IgD-negative memory B cell (primary cell): ENCODE measurements around the gene SYT9. TPM values are rescaled to one million over a fixed set of nuclear protein-coding genes. Genes with fewer than 3 reads are reported as not detected.

Experiments used
- H3K27ac Mint-ChIP-seq, 3 donors: one replicate each; pipeline ENCODE4 v1.8.0; 2020 to 2022; ENCODE audit warnings: mild to moderate bottlenecking in 3 of 3, mixed read lengths in 3 of 3, moderate library complexity in 1 of 3
- H3K27me3 Mint-ChIP-seq: one replicate; pipeline ENCODE4 v1.8.0; 2021; ENCODE audit warnings: mixed read lengths
- H3K36me3 Mint-ChIP-seq: one replicate; pipeline ENCODE4 v1.8.0; 2020; ENCODE audit warnings: mild to moderate bottlenecking, mixed read lengths
- H3K4me1 Mint-ChIP-seq, 3 donors: one replicate each; pipeline ENCODE4 v1.8.0; 2020 to 2022; ENCODE audit warnings: mixed read lengths in 3 of 3, mild to moderate bottlenecking in 1 of 3
- H3K4me3 Mint-ChIP-seq, 4 donors: one replicate each; pipeline ENCODE4 v1.8.0; 2020 to 2022; ENCODE audit warnings: mild to moderate bottlenecking in 4 of 4, mixed read lengths in 4 of 4, moderate library complexity in 3 of 4
- H3K9me3 Mint-ChIP-seq, 3 donors: one replicate each; pipeline ENCODE4 v1.8.0; 2020 to 2021; ENCODE audit warnings: mixed read lengths in 3 of 3, mild to moderate bottlenecking in 1 of 3
- polyA plus RNA-seq: library from polyadenylated mRNA; unstranded; fragments of 300-500 nt; fragmentation: Illumina TruSeq; gene quantifications from one replicate; pipeline ENCODE4 v1.2.3, GENCODE V29; 2021

Gene SYT9
- polyA plus RNA-seq, 1 donor from 2014 or later = 0.21 TPM

GRCh38 chr11:7256943-7257342 is 5.2 kb downstream of the SYT9 start:
- Mint-ChIP-seq H3K4me1 (peaks cover 0 to 2% (median 1%) of the 10 kb centered on the region in 3 donors), H3K27ac (no peak overlapping the region), H3K4me3 (no peak overlapping the region), H3K36me3 (no peaks in the 10 kb centered on the region), H3K27me3 (peaks cover 28% of the 10 kb centered on the region), H3K9me3 (no peaks in the 10 kb centered on the region)

- Mint-ChIP-seq H3K27ac (no peak overlapping the region), H3K36me3 (no peaks in the 10 kb centered on the region), H3K4me1 (peaks cover 0 to 2% (median 1%) of the 10 kb centered on the region in 3 donors), H3K27me3 (peaks cover 28% of the 10 kb centered on the region), H3K9me3 (no peaks in the 10 kb centered on the region), H3K4me3 (no peak overlapping the region)
Observed at GRCh38 chr11:7257724-7258123, 6.0 kb downstream of the SYT9 start.

DNA sequence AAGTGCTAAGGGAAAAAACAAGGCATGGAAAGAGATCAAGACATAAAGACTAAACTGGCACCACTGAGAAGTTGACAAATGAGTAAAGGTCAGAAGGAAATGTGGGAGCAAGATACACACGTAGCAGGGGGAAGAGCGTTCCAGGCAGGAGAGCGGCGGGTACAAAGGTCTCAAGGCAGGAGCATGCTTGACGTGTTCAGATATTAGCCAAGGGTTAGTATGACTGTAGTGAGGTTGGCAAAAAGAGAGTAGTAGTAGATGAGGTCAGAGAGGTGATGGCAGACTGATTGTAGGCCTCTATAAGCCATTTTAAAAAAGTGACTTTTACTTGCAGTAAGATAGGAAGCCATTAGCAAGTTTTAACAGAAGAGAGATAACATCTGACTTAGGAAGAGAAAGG is 9.9 kb downstream of the SYT9 start:
- Mint-ChIP-seq H3K9me3 (no peaks in the 10 kb centered on the region), H3K4me1 (no peaks in the 10 kb centered on the region), H3K4me3 (no peak overlapping the region), H3K27me3 (peaks cover 8% of the 10 kb centered on the region), H3K27ac (no peak overlapping the region), H3K36me3 (no peaks in the 10 kb centered on the region)

GRCh38 chr11:7262672-7263071 is 11.0 kb downstream of the SYT9 start:
- H3K4me1 Mint-ChIP-seq = no peaks in the 10 kb centered on the region
- no peak overlapping the region for H3K4me3 Mint-ChIP-seq
- no peak overlapping the region for H3K27ac Mint-ChIP-seq
- no peaks in the 10 kb centered on the region for H3K9me3 Mint-ChIP-seq
- H3K27me3 Mint-ChIP-seq = peaks cover 4% of the 10 kb centered on the region
- H3K36me3 Mint-ChIP-seq = no peaks in the 10 kb centered on the region

DNA sequence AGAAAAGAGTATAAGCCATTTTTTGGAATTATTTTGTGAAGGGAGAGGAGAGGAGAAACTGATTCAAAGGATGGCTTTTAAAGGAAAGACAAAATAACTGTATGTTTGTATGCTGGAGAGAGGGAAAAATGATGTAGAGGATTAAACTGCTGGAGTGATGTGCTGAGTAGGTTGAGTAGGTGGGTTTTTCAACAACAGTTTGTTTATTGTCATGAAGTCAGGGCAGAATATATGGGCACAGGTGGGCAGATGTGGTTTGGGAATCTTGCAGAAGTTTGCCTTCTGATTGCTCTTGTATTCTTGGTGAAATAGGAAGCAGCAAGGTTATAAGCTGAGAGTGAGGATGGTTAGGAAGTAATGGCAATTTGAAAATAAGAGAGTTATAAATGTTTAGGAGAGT is 12.1 kb downstream of the SYT9 start:
- Mint-ChIP-seq H3K9me3 (no peaks in the 10 kb centered on the region), H3K27me3 (peaks cover 1% of the 10 kb centered on the region), H3K27ac (no peak overlapping the region), H3K4me1 (no peaks in the 10 kb centered on the region), H3K4me3 (no peak overlapping the region), H3K36me3 (no peaks in the 10 kb centered on the region)

- Mint-ChIP-seq H3K4me1 (no peaks in the 10 kb centered on the region), H3K9me3 (no peaks in the 10 kb centered on the region), H3K36me3 (no peaks in the 10 kb centered on the region), H3K27ac (no peak overlapping the region), H3K27me3 (peaks cover 1% of the 10 kb centered on the region), H3K4me3 (no peak overlapping the region)
Observed at GRCh38 chr11:7268758-7269157, 17.1 kb downstream of the SYT9 start.

- H3K4me3 Mint-ChIP-seq = no peak overlapping the region
- no peaks in the 10 kb centered on the region for H3K36me3 Mint-ChIP-seq
- H3K4me1 Mint-ChIP-seq = peaks cover 0 to 1% (median 0%) of the 10 kb centered on the region in 3 donors
- H3K9me3 Mint-ChIP-seq = no peaks in the 10 kb centered on the region
- H3K27ac Mint-ChIP-seq = no peak overlapping the region
- peaks cover 1% of the 10 kb centered on the region for H3K27me3 Mint-ChIP-seq
Observed at GRCh38 chr11:7270233-7270865, 18.6 kb downstream of the SYT9 start.

DNA sequence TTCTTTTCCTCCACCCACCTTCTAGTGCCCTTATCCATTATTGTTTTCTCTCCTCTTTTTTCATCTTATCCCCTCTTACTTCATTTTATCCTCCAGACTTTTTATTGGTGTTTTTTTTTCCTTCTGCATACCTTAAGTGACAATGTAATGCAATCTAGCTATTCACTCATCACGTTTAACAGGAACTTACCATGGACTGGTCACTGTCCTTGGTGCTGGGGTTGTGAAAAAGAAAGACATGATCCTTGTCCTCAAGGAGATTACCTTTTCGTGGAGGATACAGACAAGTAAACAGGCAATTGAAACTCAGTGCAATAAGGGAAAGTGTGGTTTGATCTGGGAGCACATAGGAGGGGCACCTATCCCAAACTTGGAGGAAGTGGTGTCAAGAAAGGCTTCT is 20.7 kb downstream of the SYT9 start:
- Mint-ChIP-seq H3K4me1 (peaks cover 0 to 1% (median 0%) of the 10 kb centered on the region in 3 donors), H3K4me3 (no peak overlapping the region), H3K36me3 (no peaks in the 10 kb centered on the region), H3K27ac (no peak overlapping the region), H3K27me3 (peaks cover 1% of the 10 kb centered on the region), H3K9me3 (no peaks in the 10 kb centered on the region)

DNA sequence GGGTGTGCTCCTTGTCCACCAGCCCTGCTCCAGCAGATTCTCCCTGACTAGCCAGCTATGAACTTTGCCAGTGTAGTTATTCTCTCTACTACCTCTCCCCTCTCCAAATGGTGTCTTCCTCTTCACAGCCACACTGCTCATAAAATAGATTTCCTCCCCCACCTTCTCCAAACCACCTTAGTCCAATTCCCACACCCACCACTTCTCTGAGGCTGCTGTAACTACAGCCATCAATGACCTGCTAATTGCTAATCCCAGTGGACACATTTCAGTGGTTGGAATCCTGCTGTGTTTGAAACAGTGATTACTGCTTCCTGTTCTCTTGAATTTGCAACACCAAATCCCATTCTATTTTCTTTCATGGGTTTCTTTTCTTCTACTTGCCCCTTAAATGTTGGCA is 23.4 kb downstream of the SYT9 start:
- no peaks in the 10 kb centered on the region for H3K9me3 Mint-ChIP-seq
- H3K36me3 Mint-ChIP-seq = no peaks in the 10 kb centered on the region
- H3K27me3 Mint-ChIP-seq = peaks cover 1% of the 10 kb centered on the region
- no peak overlapping the region for H3K27ac Mint-ChIP-seq
- H3K4me1 Mint-ChIP-seq = peaks cover 0 to 1% (median 0%) of the 10 kb centered on the region in 3 donors
- H3K4me3 Mint-ChIP-seq = no peak overlapping the region

GRCh38 chr11:7278314-7278917 is 26.7 kb downstream of the SYT9 start:
- Mint-ChIP-seq H3K36me3 (no peaks in the 10 kb centered on the region), H3K4me1 (peaks cover 0 to 1% (median 0%) of the 10 kb centered on the region in 3 donors), H3K9me3 (no peaks in the 10 kb centered on the region), H3K27ac (no peak overlapping the region), H3K27me3 (peaks cover 1% of the 10 kb centered on the region), H3K4me3 (no peak overlapping the region)

DNA sequence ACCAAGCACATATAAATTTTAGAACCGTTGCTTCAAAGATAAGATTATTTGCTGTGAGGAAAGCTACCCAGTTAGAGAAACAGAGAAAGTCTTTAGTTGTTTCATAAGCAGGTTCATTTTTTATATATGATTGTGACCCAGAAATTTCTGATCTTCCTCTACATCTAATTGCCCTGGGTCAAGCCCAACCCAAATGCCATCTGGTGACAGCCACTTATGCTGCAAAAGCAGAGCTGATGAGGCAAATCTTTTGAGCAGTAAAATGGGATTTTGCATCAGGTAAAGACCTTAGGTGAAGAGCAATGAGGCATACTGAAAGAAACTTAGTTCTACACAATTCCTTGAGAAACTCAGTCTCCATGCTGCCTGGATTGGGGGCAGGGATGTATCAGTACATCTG is 28.0 kb downstream of the SYT9 start:
- Mint-ChIP-seq H3K27me3 (peaks cover 1% of the 10 kb centered on the region), H3K4me1 (no peaks in the 10 kb centered on the region), H3K36me3 (no peaks in the 10 kb centered on the region), H3K9me3 (peaks cover 0 to 4% (median 2%) of the 10 kb centered on the region in 3 donors), H3K4me3 (no peak overlapping the region), H3K27ac (no peak overlapping the region)

- Mint-ChIP-seq H3K4me3 (no peak overlapping the region), H3K4me1 (no peaks in the 10 kb centered on the region), H3K27me3 (peaks cover 1% of the 10 kb centered on the region), H3K27ac (no peak overlapping the region), H3K36me3 (no peaks in the 10 kb centered on the region), H3K9me3 (peaks cover 2 to 13% (median 10%) of the 10 kb centered on the region in 3 donors)
Observed at GRCh38 chr11:7281079-7281478, 29.4 kb downstream of the SYT9 start.

GRCh38 chr11:7281809-7282208 is 30.1 kb downstream of the SYT9 start:
- Mint-ChIP-seq H3K4me1 (no peaks in the 10 kb centered on the region), H3K9me3 (peaks cover 2 to 13% (median 10%) of the 10 kb centered on the region in 3 donors), H3K4me3 (no peak overlapping the region), H3K36me3 (no peaks in the 10 kb centered on the region), H3K27ac (no peak overlapping the region), H3K27me3 (peaks cover 1% of the 10 kb centered on the region)

GRCh38 chr11:7286178-7286577 is 34.5 kb downstream of the SYT9 start:
- Mint-ChIP-seq H3K27me3 (no peaks in the 10 kb centered on the region), H3K36me3 (no peaks in the 10 kb centered on the region)

GRCh38 chr11:7291100-7291829 is 39.6 kb downstream of the SYT9 start:
- Mint-ChIP-seq H3K27me3 (peaks cover 1% of the 10 kb centered on the region), H3K4me3 (no peak overlapping the region), H3K27ac (no peak overlapping the region), H3K4me1 (no peaks in the 10 kb centered on the region), H3K9me3 (peaks cover 0 to 10% (median 9%) of the 10 kb centered on the region in 3 donors), H3K36me3 (no peaks in the 10 kb centered on the region)

More at GRCh38 chr11:7286178-7286577, 34.5 kb downstream of the SYT9 start:
- Mint-ChIP-seq H3K4me1 (no peaks in the 10 kb centered on the region), H3K4me3 (no peak overlapping the region), H3K27ac (no peak overlapping the region), H3K9me3 (peaks cover 2 to 20% (median 17%) of the 10 kb centered on the region in 3 donors)
